Stimulated activated CD4-positive, alpha-beta T cell treated with anti-CD3 and anti-CD28 coated beads, TNF-alpha, amount 100 ng/mL, for 48 hours (primary cell): ENCODE data around the gene TTC22.

Source experiments
- DNase-seq, 3 donors: peaks; one replicate each; pipeline ENCODE4 v3.0.0-alpha.2; 2020; ENCODE audit warnings: low read depth in 3 of 3

The TTC22 gene

GRCh38 chr1:54808443-54809207 is 7.5 kb upstream of the TTC22 start:
- no peak for DNase-seq

GRCh38 chr1:54807756-54808155 is 6.6 kb upstream of the TTC22 start:
- DNase-seq = no peak

GRCh38 chr1:54806931-54807611 is 5.9 kb upstream of the TTC22 start:
- DNase-seq = no peak

- no peak for DNase-seq
Observed at GRCh38 chr1:54805981-54806381, 4.9 kb upstream of the TTC22 start.

GRCh38 chr1:54805466-54805865 is 4.3 kb upstream of the TTC22 start:
- no peak for DNase-seq

GRCh38 chr1:54804471-54805132 is 3.5 kb upstream of the TTC22 start:
- peak in 2 of 3 donors; percentile 20 to 45 for DNase-seq

- DNase-seq = no peak
Observed at GRCh38 chr1:54803761-54804470, 2.8 kb upstream of the TTC22 start.

- DNase-seq = no peak
Observed at GRCh38 chr1:54800041-54800898, 853 bp downstream of the TTC22 start.

GRCh38 chr1:54798769-54799641 is 2.1 kb downstream of the TTC22 start:
- peak in 2 of 3 donors; percentile 26 to 29 for DNase-seq

- DNase-seq = no peak
Observed at GRCh38 chr1:54798206-54798605, 2.9 kb downstream of the TTC22 start.

GRCh38 chr1:54796902-54797301 is 4.2 kb downstream of the TTC22 start:
- DNase-seq = no peak

- no peak for DNase-seq
Observed at GRCh38 chr1:54795841-54796468, 5.2 kb downstream of the TTC22 start.

- DNase-seq = no peak
Observed at GRCh38 chr1:54795356-54795665, 5.8 kb downstream of the TTC22 start.

GRCh38 chr1:54794451-54795355 is 6.4 kb downstream of the TTC22 start:
- no peak for DNase-seq

- no peak for DNase-seq
Observed at GRCh38 chr1:54792686-54793282, 8.3 kb downstream of the TTC22 start.

GRCh38 chr1:54791880-54792522 is 9.1 kb downstream of the TTC22 start:
- peak; percentile 43 to 52 (median 52) for DNase-seq

GRCh38 chr1:54788459-54788858 is 12.7 kb downstream of the TTC22 start:
- no peak for DNase-seq

- DNase-seq = no peak
Observed at GRCh38 chr1:54787604-54788003, 13.5 kb downstream of the TTC22 start.
